KBM-7 (cell line): ENCODE measurements around the gene LRRC37B.
"Not testable (repeated sequence)": the region's sequence is repeated elsewhere in the genome, so short reads cannot be mapped to it uniquely, and the experiment has no call there.

Experiments used
- DNase-seq: peaks from one replicate; pipeline ENCODE4 v3.0.0-alpha.2; 2015
- in situ Hi-C: fragments of 300-500 bp; cut with MboI; formaldehyde crosslinking; loops from 2 replicates; pipeline ENCODE4 v1.14.3; 2020; ENCODE audit warnings: low sequenced_read_pairs, low pct_unique_long_range_greater_than_20kb, mixed read lengths

Gene LRRC37B

GRCh38 chr17:32083550-32083979, 76.4 kb downstream of the LRRC37B start:
- DNase-seq, in situ Hi-C loops: not testable (repeated sequence)

- in situ Hi-C loops, DNase-seq: not testable (repeated sequence)
These were observed 77.1 kb downstream of the LRRC37B start for GRCh38 chr17:32084003-32084941.

- in situ Hi-C loops, DNase-seq: not testable (repeated sequence)
These were observed 78.0 kb downstream of the LRRC37B start for GRCh38 chr17:32084942-32085829.

- DNase-seq, in situ Hi-C loops: not testable (repeated sequence)
These were observed 79.7 kb downstream of the LRRC37B start for GRCh38 chr17:32086833-32087232.

GRCh38 chr17:32092062-32092461, 84.9 kb downstream of the LRRC37B start:
- in situ Hi-C loops, DNase-seq: not testable (repeated sequence)

GRCh38 chr17:32099686-32100085, 92.5 kb downstream of the LRRC37B start:
- in situ Hi-C loops, result no loop called here
- no peak for DNase-seq

GRCh38 chr17:32100323-32100722, 93.1 kb downstream of the LRRC37B start:
- in situ Hi-C loops, result not testable (repeated sequence)

GRCh38 chr17:32100971-32101631, 93.9 kb downstream of the LRRC37B start:
- DNase-seq, result no peak
- in situ Hi-C loops, result no loop called here

More at GRCh38 chr17:32100323-32100722, 93.1 kb downstream of the LRRC37B start:
- DNase-seq, result not testable (repeated sequence)

- DNase-seq, result no peak
- in situ Hi-C loops, result no loop called here
These were observed 95.0 kb downstream of the LRRC37B start for GRCh38 chr17:32102172-32102571.

- DNase-seq, result no peak
- in situ Hi-C loops, result no loop called here
These were observed 95.5 kb downstream of the LRRC37B start for GRCh38 chr17:32102646-32103186.
